GM12878 (cell line): ENCODE results near the gene SLC25A33. TPM values are rescaled to one million over a fixed set of nuclear protein-coding genes. Genes with fewer than 3 reads are reported as not detected.

Experiments used
- ATAC-seq: fragments of 200-7000 bp; cut with Tn5 transposase; 3 replicates; pipeline ENCODE4 v1.9.1; 2020; ENCODE audit warnings: mild to moderate bottlenecking, moderate library complexity
- BruUV-seq: library from RNA; stranded (reverse); fragments of 400-500 nt; replicated peaks from 2 replicates; lab custom pipeline; 2021; lab: Mats Ljungman, UMichigan
- CTCF ChIA-PET: fragments of 300-600 bp; sonication (Branson Sonifier 250); formaldehyde crosslinking; extraction: SDS; loops from one replicate; lab custom pipeline; 2021; ENCODE audit warnings: inconsistent platforms; lab: Yijun Ruan, JAX
- POLR2A ChIA-PET: fragments of 350-600 bp; formaldehyde crosslinking; extraction: SDS; loops from one replicate; lab custom pipeline; 2021; ENCODE audit warnings: inconsistent platforms; lab: Charles Lee
- RAD21 ChIA-PET: fragments of 300-600 bp; sonication (Branson Sonifier 250); formaldehyde crosslinking; loops from one replicate; lab custom pipeline; 2023; ENCODE audit warnings: antibody characterized with exemption; ENCODE audit not compliant: unreplicated experiment; lab: Charles Lee
- SMC1A ChIA-PET: fragments of 300-600 bp; sonication (Branson Sonifier 250); formaldehyde crosslinking; loops from one replicate; lab custom pipeline; 2023; ENCODE audit not compliant: unreplicated experiment, uncharacterized antibody; lab: Charles Lee
- DNase-seq: peaks from one replicate; pipeline ENCODE4 v3.0.0-alpha.2; 2011; ENCODE audit warnings: low read depth, low spot score
- FAIRE-seq: peaks from 3 replicates; lab custom pipeline; 2011; peaks lifted over from hg19 to GRCh38; lab: Jason Lieb, UNC
- H2AFZ ChIP-seq: 2 replicates; pipeline ENCODE4 v1.6.0; 2011; ENCODE audit warnings: low read depth, low read length, control low read depth; ENCODE audit not compliant: control insufficient read depth
- H3K27ac ChIP-seq: 2 replicates; pipeline ENCODE4 v1.5.1; 2011; ENCODE audit warnings: control low read depth; ENCODE audit not compliant: control insufficient read depth, insufficient read depth
- H3K27me3 ChIP-seq, 2 experiments: replicated peaks in 1 of 2; 2 replicates each; pipeline versions ENCODE4 v1.6.0 to v1.6.1; 2011; ENCODE audit warnings: low read length in 1 of 2; ENCODE audit not compliant: control insufficient read depth in 2 of 2, insufficient read depth in 2 of 2
- H3K36me3 ChIP-seq, 2 experiments: 2 replicates each; pipeline ENCODE4 v1.5.1; 2011; ENCODE audit warnings: low read length in 1 of 2; ENCODE audit not compliant: control insufficient read depth in 2 of 2, insufficient read depth in 2 of 2
- H3K4me1 ChIP-seq: 2 replicates; pipeline ENCODE4 v1.6.1; 2011; ENCODE audit warnings: mild to moderate bottlenecking, low read length, moderate library complexity, mixed read lengths; ENCODE audit not compliant: control insufficient read depth, insufficient read depth
- H3K4me2 ChIP-seq: 2 replicates; pipeline ENCODE4 v1.6.0; 2011; ENCODE audit warnings: control low read depth; ENCODE audit not compliant: control insufficient read depth, insufficient read depth
- H3K4me3 ChIP-seq: fragments of 200-600 bp; sonication (generic); 2 replicates; pipeline ENCODE4 v1.5.1; 2016
- H3K79me2 ChIP-seq: 2 replicates; pipeline ENCODE4 v1.6.0; 2011; ENCODE audit warnings: low read length; ENCODE audit not compliant: control insufficient read depth, insufficient read depth
- H3K9ac ChIP-seq: 2 replicates; pipeline ENCODE4 v1.8.0; 2011; ENCODE audit warnings: low read length, control low read depth, mixed read lengths; ENCODE audit not compliant: control insufficient read depth, insufficient read depth
- H3K9me3 ChIP-seq: replicated peaks from 3 replicates; pipeline ENCODE4 v1.5.1; 2011; ENCODE audit warnings: mild to moderate bottlenecking, low read length; ENCODE audit not compliant: control insufficient read depth, insufficient read depth
- H4K20me1 ChIP-seq: 2 replicates; pipeline ENCODE4 v1.6.0; 2011; ENCODE audit not compliant: control insufficient read depth, insufficient read depth
- EGR1 ChIP-seq, 2 experiments: IDR thresholded peaks; 1 replicate in 1 of 2; 2 replicates in 1 of 2; pipeline ENCODE4 v1.6.1; 2011 to 2012; ENCODE audit warnings: low read depth in 2 of 2, low read length in 2 of 2, borderline replicate concordance in 1 of 2, mild to moderate bottlenecking in 1 of 2, moderate library complexity in 1 of 2
- EZH2 ChIP-seq: IDR thresholded peaks from 2 replicates; pipeline ENCODE4 v1.6.1; 2012; ENCODE audit warnings: low read depth, mild to moderate bottlenecking, control low read depth, inconsistent platforms, low read length, borderline replicate concordance; ENCODE audit not compliant: control insufficient read depth
- GABPA ChIP-seq: IDR thresholded peaks from 2 replicates; pipeline ENCODE4 v1.6.1; 2014; ENCODE audit warnings: antibody characterized with exemption, low read depth, mild to moderate bottlenecking, inconsistent platforms
- KAT2A ChIP-seq: conservative IDR thresholded peaks from 2 replicates; pipeline ENCODE4 v1.6.1; 2011; ENCODE audit warnings: low read depth, low read length; ENCODE audit not compliant: control insufficient read depth
- KLF5 ChIP-seq: fragments of 450-650 bp; IDR thresholded peaks from 2 replicates; pipeline ENCODE4 v1.6.1; 2014; ENCODE audit warnings: mild to moderate bottlenecking; ENCODE audit not compliant: partially characterized antibody
- NBN ChIP-seq: fragments of 450-650 bp; IDR thresholded peaks from 2 replicates; pipeline ENCODE4 v1.6.1; 2016
- NFXL1 ChIP-seq: fragments of 450-650 bp; IDR thresholded peaks from 2 replicates; pipeline ENCODE4 v1.6.1; 2017; ENCODE audit warnings: antibody characterized with exemption, mild to moderate bottlenecking, borderline replicate concordance
- PBX3 ChIP-seq: IDR thresholded peaks from 2 replicates; pipeline ENCODE4 v1.6.1; 2011; ENCODE audit warnings: mild to moderate bottlenecking, low read depth, low read length, moderate library complexity; ENCODE audit not compliant: insufficient replicate concordance
- RAD51 ChIP-seq: fragments of 450-650 bp; IDR thresholded peaks from 2 replicates; pipeline ENCODE4 v1.6.1; 2016; ENCODE audit warnings: moderate library complexity, mild to moderate bottlenecking, inconsistent platforms
- SKIL ChIP-seq: fragments of 450-650 bp; IDR thresholded peaks from 2 replicates; pipeline ENCODE4 v1.6.1; 2017; ENCODE audit warnings: mild to moderate bottlenecking, low read depth, inconsistent platforms; ENCODE audit not compliant: poor library complexity, severe bottlenecking
- SMAD5 ChIP-seq: IDR thresholded peaks from 2 replicates; pipeline ENCODE4 v1.6.1; 2016; ENCODE audit warnings: antibody characterized with exemption, low read depth
- SUZ12 ChIP-seq: fragments of 200-600 bp; sonication (generic); IDR thresholded peaks from one replicate; pipeline ENCODE4 v1.6.1; 2018; ENCODE audit warnings: antibody characterized with exemption, mild to moderate bottlenecking; ENCODE audit not compliant: unreplicated experiment
- WGBS: methylation state at CpG from one replicate; pipeline ENCODE4 v1.1.6; 2016; ENCODE audit warnings: low lambda C conversion rate; ENCODE audit not compliant: insufficient replicate concordance, insufficient coverage; ENCODE audit errors: missing lambda C conversion rate; 5-methylcytosine and 5-hydroxymethylcytosine counted together
- in situ Hi-C: fragments of 300-500 bp; cut with MboI; formaldehyde crosslinking; loops from 9 replicates; pipeline ENCODE4 v1.14.3; 2018; ENCODE audit warnings: mixed read lengths
- intact Hi-C: fragments of 100-400 bp; cut with micrococcal nuclease; formaldehyde crosslinking; loops from one replicate; pipeline ENCODE4 v1.14.2; 2022; ENCODE audit not compliant: unreplicated experiment
- polyA plus RNA-seq, 11 experiments: library from polyadenylated mRNA; depleted of rRNA in 4 of 11; unstranded in 6 of 11; stranded (reverse) in 5 of 11; fragments of >200 nt; fragmentation: Nextera tagmentation in 4 of 11; fragmentation: Illumina TruSeq in 1 of 11; extraction: Ambion mirVana in 4 of 11; extraction: Trizol in 1 of 11; gene quantifications; 1 replicate in 1 of 11; 2 replicates in 10 of 11; pipeline versions ENCODE4 v1.2.1 to v1.2.3, GENCODE V29; 2011 to 2016; ENCODE audit warnings: inconsistent platforms in 2 of 11, missing spikeins in 2 of 11, low read depth in 1 of 11
- total RNA-seq, 4 experiments: library from RNA; depleted of rRNA in 3 of 4; stranded (reverse); fragments of >200 nt in 3 of 4; fragmentation: Illumina TruSeq in 1 of 4; extraction: Trizol in 1 of 4; gene quantifications; 2 replicates each; pipeline versions ENCODE4 v1.2.1 to v1.2.3, GENCODE V29; 2013 to 2021
- TF ChIP-seq, protein P1 (sequence below): fragments of 150-350 bp; IDR thresholded peaks from 2 replicates; pipeline ENCODE4 v1.6.1; 2016; ENCODE audit warnings: low read depth, low read length

Gene SLC25A33
- total and polyA plus RNA-seq, 10 of the 15 experiments (the other 5 are each of a cell fraction or from before 2014, with no cell fraction given), result 1.7 to 11.2 (median 8.4) TPM

DNA sequence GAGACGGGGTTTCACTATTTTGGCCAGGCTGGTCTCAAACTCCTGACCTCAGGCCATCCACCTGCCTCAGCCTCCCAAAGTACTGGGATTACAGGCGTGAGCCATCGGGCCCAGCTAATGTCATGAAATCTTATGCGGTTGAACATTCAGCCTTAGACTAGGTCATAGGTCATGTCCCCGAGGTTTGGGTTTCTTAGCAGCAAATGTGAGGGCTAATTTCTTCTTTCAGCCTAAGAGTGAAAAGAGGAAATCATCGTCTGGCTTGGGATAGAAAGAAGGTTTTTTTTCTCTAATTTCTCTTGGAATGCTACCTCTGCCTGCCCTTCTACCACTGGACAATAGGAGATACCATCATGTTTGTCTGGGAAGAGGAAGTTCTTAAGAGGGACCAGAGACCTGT, 94.2 kb downstream of the SLC25A33 start (continued):
- TF ChIP-seq SKIL, result no peak
- no peak for TF ChIP-seq SMAD5
- TF ChIP-seq SUZ12, result no peak
- TF ChIP-seq KAT2A, result no peak
- TF ChIP-seq EGR1 (IDR thresholded peaks at IDR 0.05; ENCODE audit: borderline replicate concordance in 1 of 2, low read depth in 2 of 2, low read length in 2 of 2), result no peak

- CTCF ChIA-PET, result interaction anchor here (0.6 to 1.1 kb wide), 2 partner anchors 8 to 18 kb away, joined by 3 read pairs; no protein-coding TSS in a partner anchor
- H3K36me3 ChIP-seq, result no peaks in the 10 kb centered on the region; a peak in 1 of 4 replicates
- TF ChIP-seq, protein P1, sequence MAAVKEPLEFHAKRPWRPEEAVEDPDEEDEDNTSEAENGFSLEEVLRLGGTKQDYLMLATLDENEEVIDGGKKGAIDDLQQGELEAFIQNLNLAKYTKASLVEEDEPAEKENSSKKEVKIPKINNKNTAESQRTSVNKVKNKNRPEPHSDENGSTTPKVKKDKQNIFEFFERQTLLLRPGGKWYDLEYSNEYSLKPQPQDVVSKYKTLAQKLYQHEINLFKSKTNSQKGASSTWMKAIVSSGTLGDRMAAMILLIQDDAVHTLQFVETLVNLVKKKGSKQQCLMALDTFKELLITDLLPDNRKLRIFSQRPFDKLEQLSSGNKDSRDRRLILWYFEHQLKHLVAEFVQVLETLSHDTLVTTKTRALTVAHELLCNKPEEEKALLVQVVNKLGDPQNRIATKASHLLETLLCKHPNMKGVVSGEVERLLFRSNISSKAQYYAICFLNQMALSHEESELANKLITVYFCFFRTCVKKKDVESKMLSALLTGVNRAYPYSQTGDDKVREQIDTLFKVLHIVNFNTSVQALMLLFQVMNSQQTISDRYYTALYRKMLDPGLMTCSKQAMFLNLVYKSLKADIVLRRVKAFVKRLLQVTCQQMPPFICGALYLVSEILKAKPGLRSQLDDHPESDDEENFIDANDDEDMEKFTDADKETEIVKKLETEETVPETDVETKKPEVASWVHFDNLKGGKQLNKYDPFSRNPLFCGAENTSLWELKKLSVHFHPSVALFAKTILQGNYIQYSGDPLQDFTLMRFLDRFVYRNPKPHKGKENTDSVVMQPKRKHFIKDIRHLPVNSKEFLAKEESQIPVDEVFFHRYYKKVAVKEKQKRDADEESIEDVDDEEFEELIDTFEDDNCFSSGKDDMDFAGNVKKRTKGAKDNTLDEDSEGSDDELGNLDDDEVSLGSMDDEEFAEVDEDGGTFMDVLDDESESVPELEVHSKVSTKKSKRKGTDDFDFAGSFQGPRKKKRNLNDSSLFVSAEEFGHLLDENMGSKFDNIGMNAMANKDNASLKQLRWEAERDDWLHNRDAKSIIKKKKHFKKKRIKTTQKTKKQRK, result no peak
- TF ChIP-seq RAD51 (no peak), PBX3 (no peak), KLF5 (no peak), GABPA (no peak), NFXL1 (no peak), NBN (no peak), EZH2 (no peak)
- TF ChIP-seq, all 136 proteins: peak for 0
- peaks cover 18% of the 10 kb centered on the region for H3K79me2 ChIP-seq
- peaks cover 12% of the 10 kb centered on the region for H3K4me1 ChIP-seq
- intact Hi-C loops, result no loop called here
- H3K4me2 ChIP-seq, result no peak overlapping the region
- no TSS peak for BruUV-seq
- H2AFZ ChIP-seq, result no peak overlapping the region
- POLR2A ChIA-PET, result interaction anchor here (0.6 to 1.6 kb wide), 3 partner anchors 17 to 399 kb away, joined by 3 to 5 read pairs (median 4); partner anchors contain the start of gene PIK3CD
- RAD21 ChIA-PET, result no interaction called here
- H3K9me3 ChIP-seq, result no peaks in the 10 kb centered on the region; the same call in 1 of the 3 replicates
- in situ Hi-C loops, result loop anchor here (5.0 kb wide), 1 partner anchor 233 kb away; no protein-coding TSS in a partner anchor
- WGBS, result 40% methylated on average over 2 of the region's 2 CpGs
- no peak overlapping the region for H3K4me3 ChIP-seq
- H3K27ac ChIP-seq, result no peak overlapping the region
- no peak overlapping the region for H3K9ac ChIP-seq
- H4K20me1 ChIP-seq, result no peaks in the 10 kb centered on the region
- FAIRE-seq, result no peak
- SMC1A ChIA-PET, result interaction anchor here (1.4 to 1.6 kb wide), 2 partner anchors 10 to 16 kb away, joined by 4 read pairs; no protein-coding TSS in a partner anchor
- H3K27me3 ChIP-seq, result no peaks in the 10 kb centered on the region
- DNase-seq, result no peak
- ATAC-seq, result no peak
These were observed 95.3 kb downstream of the SLC25A33 start for GRCh38 chr1:9634582-9634981.
